HG03175 (cell line): ENCODE results near the gene SHROOM2.
"Not testable (repeated sequence)": the region's sequence is repeated elsewhere in the genome, so short reads cannot be mapped to it uniquely, and the experiment has no call there.

Source experiments
- ATAC-seq: cut with Tn5 transposase; IDR thresholded peaks from one replicate; pipeline ENCODE4 v1.9.1; 2021; ENCODE audit warnings: mild to moderate bottlenecking, moderate library complexity; ENCODE audit not compliant: unreplicated experiment

SHROOM2 gene

GRCh38 chrX:9785254-9785943, 830 bp upstream of the SHROOM2 start:
- no peak for ATAC-seq

- ATAC-seq, result no peak
Observed at GRCh38 chrX:9786798-9787635, 788 bp downstream of the SHROOM2 start.

DNA sequence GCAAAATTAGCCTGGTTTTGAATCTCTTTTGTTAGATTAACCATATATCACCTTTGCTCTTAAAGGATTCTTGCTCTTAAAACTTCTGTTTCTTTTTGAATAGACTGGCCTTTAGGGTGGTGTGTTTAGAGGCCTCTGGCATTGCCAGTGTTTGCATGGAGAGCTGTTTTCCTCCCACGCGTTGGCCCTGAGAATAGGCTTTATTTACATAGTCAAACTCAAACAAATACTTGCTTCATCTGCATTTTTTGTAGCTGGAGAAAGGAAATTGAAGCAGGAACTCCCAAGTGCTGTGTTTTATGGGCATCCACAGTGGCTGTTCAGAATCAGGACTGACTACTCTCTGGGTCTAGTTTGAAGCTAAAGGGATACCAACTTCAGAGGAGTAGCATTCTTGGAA, 2.7 kb downstream of the SHROOM2 start:
- no peak for ATAC-seq

GRCh38 chrX:9789555-9789954, 3.3 kb downstream of the SHROOM2 start:
- no peak for ATAC-seq

GRCh38 chrX:9790866-9791265, 4.6 kb downstream of the SHROOM2 start:
- no peak for ATAC-seq

DNA sequence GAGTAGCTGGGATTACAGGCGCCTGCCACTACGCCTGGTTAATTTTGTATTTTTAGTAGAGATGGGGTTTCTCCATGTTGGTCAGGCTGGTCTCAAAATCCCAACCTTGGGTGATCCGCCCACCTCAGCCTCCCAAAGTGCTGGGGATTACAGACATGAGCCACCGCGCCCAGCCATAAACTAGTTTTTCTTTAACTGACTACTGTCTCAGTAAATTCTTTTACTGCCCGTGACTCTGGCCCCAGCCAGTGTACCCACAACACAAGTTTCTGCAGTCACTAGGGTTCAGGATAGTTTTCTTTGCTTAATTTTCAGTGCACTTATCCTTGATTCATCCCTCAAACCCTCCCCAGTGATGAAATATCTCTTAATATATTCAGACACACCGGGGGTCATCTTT, 8.3 kb downstream of the SHROOM2 start:
- ATAC-seq, result no peak

DNA sequence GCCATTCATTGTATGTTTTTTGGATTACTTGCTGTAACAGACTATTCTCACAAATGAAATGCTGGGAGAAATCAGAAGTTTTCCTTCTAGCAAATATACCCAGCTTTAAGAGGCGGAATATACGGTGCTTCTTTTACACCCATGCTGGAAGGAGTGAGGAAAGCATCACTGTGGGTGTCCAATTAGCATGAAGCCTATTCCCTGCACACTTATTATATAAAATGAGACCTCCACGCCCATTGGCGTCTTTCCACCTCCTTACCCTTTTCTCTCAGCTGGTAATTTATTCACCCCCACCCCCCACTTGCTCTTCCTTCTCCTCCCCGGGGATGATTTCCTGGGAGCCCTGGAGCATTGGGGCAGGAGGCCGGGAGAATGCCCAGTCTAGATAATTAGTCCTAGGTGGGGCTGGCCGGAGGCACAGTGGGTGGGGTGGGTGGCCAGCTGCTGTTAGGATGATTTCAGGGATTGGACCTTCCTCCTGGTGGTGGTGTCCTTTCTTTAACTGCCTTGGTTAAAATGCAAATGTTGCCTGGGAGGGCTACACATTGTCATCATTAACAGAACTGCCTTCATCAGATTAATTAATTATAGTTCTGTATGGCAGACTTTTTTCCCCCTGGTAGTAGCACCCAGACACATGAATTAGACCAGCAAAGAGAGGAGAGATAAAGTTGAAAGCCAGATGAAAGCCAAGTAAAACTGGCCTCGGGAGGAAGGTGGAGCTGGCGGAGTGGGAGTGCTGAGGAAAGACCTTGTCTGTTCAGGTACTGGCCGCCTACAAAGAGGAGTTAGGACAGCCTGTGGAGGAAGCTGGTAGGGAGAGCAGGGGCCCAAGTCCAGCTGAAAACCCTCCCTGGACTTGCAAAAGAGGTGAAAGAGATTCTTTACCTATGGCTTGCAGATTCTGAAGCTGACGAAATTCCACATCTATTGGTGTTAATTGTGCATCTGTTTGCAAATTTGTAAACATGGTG, 11.4 kb downstream of the SHROOM2 start:
- no peak for ATAC-seq

GRCh38 chrX:9802737-9803136, 16.5 kb downstream of the SHROOM2 start:
- ATAC-seq, result no peak

- no peak for ATAC-seq
Observed at GRCh38 chrX:9804444-9804843, 18.2 kb downstream of the SHROOM2 start.

- ATAC-seq, result no peak
Observed at GRCh38 chrX:9805956-9806355, 19.7 kb downstream of the SHROOM2 start.

GRCh38 chrX:9807355-9808182, 21.3 kb downstream of the SHROOM2 start:
- ATAC-seq, result no peak

- not testable (repeated sequence) for ATAC-seq
Observed at GRCh38 chrX:9809876-9810275, 23.6 kb downstream of the SHROOM2 start.

- not testable (repeated sequence) for ATAC-seq
Observed at GRCh38 chrX:9811086-9811485, 24.9 kb downstream of the SHROOM2 start.

GRCh38 chrX:9816084-9816700, 30.0 kb downstream of the SHROOM2 start:
- ATAC-seq, result no peak

GRCh38 chrX:9821572-9821971, 35.3 kb downstream of the SHROOM2 start:
- ATAC-seq, result no peak

GRCh38 chrX:9824554-9824953, 38.3 kb downstream of the SHROOM2 start:
- ATAC-seq, result no peak

GRCh38 chrX:9825129-9825790, 39.0 kb downstream of the SHROOM2 start:
- no peak for ATAC-seq

DNA sequence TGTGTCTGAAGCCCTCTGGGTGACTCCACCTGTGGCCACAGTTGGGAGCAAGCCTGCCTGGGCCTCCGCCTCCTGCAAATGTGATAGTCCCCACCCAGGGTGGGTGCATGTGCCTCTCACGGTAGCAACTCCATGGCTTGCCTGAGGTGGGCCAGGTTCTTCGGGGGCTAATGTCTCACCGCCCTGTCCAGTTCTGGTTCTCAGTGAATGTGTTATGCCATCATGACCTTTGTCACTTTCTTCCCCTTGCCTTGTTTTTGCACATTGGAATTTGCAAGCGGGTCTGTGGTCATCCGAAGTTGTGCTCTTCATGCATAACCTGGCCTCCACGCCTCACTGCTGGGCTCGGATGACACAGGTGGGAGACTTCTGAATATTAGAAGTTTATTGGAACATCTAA, 39.7 kb downstream of the SHROOM2 start:
- ATAC-seq, result no peak
